DOHH2 (cell line): ENCODE results near the gene LRRC40.

Source experiments
- CTCF ChIP-seq: fragments of 200-600 bp; sonication (generic); IDR thresholded peaks from one replicate; pipeline ENCODE4 v1.5.1; 2014; ENCODE audit warnings: antibody characterized with exemption, mild to moderate bottlenecking, low read depth, low read length; ENCODE audit not compliant: poor library complexity, severe bottlenecking
- EZH2phosphoT487 ChIP-seq: fragments of 200-600 bp; sonication (generic); IDR thresholded peaks from 2 replicates; pipeline ENCODE4 v1.6.1; 2017; ENCODE audit warnings: borderline replicate concordance, mild to moderate bottlenecking, antibody characterized with exemption, low read length, moderate library complexity, mixed read lengths

- TF ChIP-seq CTCF (no peak), EZH2phosphoT487 (no peak)
Measured at GRCh38 chr1:70231475-70231874, 26.1 kb upstream of the LRRC40 start.
